Activated CD8-positive, alpha-beta memory T cell treated with anti-CD3 and anti-CD28 coated beads for 4 hours (primary cell): Measurements from ENCODE around the gene ARHGEF40.
"Not testable (repeated sequence)": the region's sequence is repeated elsewhere in the genome, so short reads cannot be mapped to it uniquely, and the experiment has no call there.

Source experiments
- DNase-seq, 2 donors: peaks; one replicate each; pipeline ENCODE4 v3.0.0-alpha.2; 2020; ENCODE audit warnings: low read depth in 2 of 2

ARHGEF40 gene

GRCh38 chr14:21039585-21040369 lies 30.3 kb upstream of the ARHGEF40 start:
- DNase-seq: no peak

- no peak for DNase-seq
Measured at GRCh38 chr14:21040370-21040925, 29.7 kb upstream of the ARHGEF40 start.

GRCh38 chr14:21040941-21041340 lies 29.2 kb upstream of the ARHGEF40 start:
- DNase-seq: not testable (repeated sequence)

DNA sequence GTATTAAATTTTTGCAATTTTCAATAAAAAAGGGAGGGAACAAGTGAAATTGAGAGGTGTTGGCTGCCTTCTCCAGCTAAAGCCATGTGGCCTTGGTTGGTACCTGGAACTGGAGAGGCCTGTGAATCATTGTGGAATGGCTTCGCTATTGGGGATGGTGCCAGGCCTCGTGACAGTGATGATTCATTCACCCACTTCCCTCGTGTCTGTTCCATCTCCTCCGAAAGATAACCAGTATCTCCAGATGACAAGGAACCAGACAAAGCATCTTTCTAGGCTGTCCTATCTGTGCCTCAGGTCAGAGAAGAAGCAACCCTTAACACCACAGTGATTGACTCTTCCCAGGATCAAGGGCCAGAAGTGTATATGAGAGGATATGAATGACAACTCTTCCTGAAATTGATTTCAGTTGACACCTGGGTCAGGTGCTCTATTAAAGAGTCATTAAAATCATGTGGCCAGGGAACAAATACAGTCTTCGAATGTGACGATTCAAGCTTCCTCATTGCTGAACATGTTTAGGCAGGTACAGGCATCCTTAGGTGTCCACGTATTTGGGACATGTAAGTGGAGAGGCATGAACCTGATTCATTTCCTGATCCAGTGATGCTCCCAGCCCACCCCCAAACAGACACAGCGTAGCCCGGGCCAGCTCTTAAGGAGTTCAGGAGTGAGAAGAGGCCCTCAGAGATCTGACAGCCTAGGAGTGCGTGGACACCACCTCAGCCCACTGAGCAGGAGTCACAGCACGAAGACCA lies 28.2 kb upstream of the ARHGEF40 start, which contains the start of gene RNASE7:
TSS of gene RNASE7 (plus strand) at position 687 of the 758 bp plus-strand sequence. CDS start 631 bp downstream, outside the sequence.
- no peak for DNase-seq

GRCh38 chr14:21042918-21043317 lies 27.2 kb upstream of the ARHGEF40 start:
- no peak for DNase-seq

- no peak for DNase-seq
Measured at GRCh38 chr14:21043387-21043973, 26.6 kb upstream of the ARHGEF40 start.

DNA sequence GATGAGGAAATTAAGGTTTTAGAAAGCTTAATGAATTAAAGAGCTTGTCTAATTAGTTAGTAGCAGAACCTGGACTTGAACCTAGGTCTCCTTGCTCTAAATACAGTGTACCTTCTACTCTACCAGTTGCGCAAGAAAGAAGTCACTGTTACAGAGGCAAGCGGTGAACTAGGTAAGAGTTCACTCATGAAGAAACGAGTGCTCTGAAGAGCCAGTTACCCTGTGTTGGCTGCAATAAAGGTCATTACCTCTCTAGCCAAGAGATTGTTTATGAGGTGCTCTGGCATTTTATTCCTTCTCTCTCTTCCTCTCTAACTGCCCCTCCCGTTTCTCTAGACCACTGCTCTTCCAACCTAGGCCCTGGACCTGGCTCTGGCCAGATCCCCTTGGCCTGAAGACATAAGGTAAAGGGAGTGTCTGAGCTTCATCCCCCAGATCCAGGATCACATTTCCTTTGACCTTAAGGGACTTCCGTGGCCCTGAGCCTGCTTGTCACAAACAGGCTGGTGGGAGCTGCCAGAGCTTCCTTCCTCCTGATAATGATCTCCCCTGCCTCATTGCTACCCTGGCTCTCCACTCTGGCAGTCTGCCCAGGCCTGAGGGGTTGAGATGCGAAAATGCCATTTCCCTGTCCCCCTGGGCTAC lies 26.0 kb upstream of the ARHGEF40 start:
- DNase-seq: no peak

DNA sequence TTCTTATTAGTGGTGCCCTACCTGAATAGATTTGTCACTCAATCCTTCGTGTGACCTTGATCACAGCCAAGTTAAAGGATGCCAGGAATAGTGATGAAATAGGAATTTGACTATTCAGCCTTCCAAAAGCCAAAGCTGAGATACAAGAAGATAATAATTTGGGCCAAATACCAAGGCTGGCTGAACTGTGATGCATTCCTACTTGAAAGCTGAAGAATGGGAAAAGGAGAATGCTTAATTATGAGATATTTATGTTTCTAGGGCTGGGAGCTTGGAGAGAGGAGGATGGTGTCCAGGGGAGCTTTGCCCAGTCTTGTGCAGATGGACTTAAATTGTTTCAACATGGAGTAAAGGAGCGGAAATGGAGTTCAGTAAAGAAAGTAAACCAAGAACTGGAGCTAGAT lies 22.7 kb upstream of the ARHGEF40 start:
- no peak for DNase-seq

DNA sequence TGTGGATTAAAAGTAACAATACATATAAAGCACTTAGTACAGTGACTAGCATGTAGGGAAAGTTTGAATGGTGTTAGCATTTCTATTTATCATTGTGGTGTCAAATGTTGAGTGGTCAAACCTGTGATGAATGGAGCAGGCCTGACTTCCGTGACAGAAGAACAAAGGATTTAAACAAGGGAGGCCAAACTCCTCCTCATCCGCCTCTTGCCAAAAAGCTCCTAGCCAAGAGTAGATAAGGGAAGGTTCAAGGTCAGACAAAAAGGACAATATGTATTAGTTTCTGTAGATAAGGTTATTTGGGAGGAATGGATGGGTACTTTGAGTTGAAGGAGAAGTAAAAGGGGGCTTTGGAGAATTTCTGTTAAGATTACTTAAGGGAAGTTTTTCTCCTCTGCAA lies 21.5 kb upstream of the ARHGEF40 start:
- no peak for DNase-seq

- no peak for DNase-seq
Measured at GRCh38 chr14:21049271-21049673, 20.8 kb upstream of the ARHGEF40 start.

DNA sequence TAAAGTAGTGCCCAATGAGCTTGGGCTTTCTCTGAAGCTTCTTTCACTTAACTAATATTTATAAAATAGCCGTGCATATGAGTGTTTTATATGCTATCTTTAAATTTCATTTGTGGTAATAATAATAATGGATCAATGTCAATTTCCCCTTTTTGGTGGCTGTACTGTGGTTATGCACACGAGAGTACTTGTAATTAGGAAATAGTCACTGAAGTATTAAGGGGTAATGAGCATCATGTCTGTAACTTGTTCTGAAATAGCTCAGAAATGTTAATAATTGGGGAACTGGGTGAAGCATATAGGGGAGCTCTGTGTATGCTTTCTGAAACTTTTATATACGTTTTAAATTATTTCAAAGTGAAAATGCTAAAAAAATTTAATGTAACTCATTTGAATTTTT lies 19.5 kb upstream of the ARHGEF40 start:
- no peak for DNase-seq

DNA sequence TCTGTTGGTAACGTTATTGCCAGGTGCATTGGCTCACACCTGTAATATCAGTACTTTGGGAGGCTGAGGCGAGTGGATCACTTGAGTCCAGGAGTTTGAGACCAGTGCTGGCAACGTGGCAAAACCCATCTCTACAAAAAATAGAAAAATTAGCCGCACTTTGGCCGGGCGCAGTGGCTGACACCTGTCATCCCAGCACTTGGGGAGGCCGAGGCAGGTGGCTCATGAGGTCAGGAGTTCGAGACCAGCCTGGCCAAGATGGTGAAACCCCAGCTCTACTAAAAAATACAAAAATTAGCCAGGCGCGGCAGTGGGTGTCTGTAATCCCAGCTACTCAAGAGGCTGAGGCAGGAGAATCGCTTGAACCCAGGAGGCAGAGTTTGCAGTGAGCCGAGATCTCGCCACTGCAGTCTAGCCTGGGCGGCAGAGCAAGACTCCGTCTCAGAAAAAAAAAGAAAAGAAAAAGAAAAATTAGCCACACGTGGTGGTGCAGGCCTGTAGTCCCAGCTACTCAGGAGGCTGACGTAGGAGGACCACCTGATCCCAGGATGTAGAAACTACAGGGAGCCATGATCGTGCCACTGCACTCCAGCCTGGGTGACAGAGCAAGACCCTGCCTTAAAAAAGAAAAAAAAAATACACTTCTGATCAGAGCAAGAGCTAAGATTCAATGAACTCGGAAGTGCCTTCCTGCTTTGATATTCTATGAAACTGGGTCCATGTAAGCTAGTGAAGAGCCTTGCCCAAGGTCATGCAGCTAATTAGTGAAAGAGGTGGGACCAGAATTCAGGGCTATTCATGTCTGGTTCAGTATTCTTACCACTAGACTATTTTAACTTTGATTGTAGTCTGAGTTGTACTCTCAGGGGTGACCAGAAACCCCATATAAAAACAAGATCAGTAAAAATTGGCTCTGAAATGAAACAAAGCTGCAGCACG lies 16.7 kb upstream of the ARHGEF40 start:
- DNase-seq: no peak

DNA sequence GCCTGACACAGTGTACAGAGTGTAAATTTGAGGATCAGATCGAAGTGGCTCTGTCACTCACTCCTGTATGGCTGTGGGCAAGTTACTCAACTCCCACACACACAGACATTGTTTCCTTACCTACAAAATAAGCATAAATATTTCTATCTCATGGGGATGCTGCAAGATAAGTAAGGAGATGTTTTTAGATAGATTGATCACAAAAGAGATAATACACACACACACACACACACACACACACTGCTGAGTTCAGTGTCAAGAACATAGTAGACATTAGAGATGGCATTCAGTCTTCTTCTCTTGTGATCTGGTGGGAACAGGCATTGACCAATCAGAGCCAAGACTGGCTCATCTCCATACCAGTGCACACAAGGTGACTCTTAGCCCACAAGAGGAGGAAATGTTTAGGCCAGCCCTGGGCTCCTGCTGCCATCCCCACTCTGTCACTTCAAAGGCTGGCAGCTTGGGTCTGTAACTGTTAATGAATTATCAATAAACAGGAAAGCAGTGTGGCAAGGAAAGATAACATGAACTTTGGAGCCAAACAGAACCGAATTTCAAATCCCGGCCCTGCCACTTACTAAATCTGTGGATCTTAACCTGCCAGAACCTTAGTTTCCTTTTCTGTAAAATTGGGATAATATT lies 15.9 kb upstream of the ARHGEF40 start:
- DNase-seq: no peak

GRCh38 chr14:21054768-21055145 lies 15.3 kb upstream of the ARHGEF40 start:
- DNase-seq: no peak

GRCh38 chr14:21055432-21056117 lies 14.5 kb upstream of the ARHGEF40 start:
- no peak for DNase-seq

GRCh38 chr14:21056520-21057163 lies 13.5 kb upstream of the ARHGEF40 start:
- no peak for DNase-seq

DNA sequence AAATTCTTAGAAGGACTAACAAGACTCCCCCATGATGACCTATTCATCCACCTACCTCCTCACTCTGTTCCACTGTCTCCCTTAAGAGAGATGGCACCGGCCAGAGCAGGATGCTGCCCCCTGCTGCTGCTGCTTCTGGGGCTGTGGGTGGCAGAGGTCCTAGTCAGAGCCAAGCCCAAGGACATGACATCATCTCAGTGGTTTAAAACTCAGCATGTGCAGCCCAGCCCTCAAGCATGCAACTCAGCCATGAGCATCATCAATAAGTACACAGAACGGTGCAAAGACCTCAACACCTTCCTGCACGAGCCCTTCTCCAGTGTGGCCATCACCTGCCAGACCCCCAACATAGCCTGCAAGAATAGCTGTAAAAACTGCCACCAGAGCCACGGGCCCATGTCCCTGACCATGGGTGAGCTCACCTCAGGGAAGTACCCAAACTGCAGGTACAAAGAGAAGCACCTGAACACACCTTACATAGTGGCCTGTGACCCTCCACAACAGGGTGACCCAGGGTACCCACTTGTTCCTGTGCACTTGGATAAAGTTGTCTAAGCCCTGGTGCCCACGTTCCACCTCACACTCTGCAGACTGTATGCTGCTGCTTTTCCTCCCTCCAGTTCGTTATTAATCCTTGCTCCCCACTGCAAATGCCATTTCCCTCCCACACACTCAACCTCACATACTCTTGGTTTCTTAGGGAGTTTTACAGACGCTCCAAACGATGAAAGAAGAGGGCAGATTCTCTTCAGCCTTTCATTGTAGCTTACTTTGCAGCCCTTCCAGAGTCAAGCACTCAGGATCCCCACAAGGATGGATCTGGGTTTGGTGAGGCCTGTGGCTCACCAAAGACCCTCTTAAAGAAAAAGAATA lies 12.1 kb upstream of the ARHGEF40 start, which contains the start of gene RNASE8:
TSS of gene RNASE8 (plus strand) at position 20 of the 873 bp plus-strand sequence. CDS start at position 91, 71 bp downstream.
- no peak for DNase-seq

DNA sequence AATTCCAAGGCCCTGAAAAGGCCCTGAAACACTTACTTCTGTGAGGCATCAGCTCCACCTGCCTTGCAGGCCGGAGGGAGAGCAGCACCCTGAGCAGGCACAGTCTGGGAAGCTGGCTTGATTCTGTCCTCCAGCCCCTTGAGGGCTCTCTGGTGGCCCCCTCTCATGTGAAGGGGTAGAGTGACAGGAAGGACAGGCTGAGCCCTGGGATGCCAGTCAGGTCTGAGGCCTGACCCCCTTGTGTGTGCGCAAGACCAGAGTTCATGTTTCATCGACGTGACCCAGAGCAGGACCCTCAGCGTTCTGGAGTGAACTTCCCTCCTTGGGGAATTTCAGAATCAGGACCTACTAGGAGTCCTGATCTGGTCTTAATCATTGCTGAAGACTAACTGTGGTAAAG lies 11.2 kb upstream of the ARHGEF40 start:
- DNase-seq: no peak
